HepG2 (cell line): Measurements from ENCODE around the gene MTFP1. TPM values are rescaled to one million over a fixed set of nuclear protein-coding genes. Genes with fewer than 3 reads are reported as not detected.

Source experiments
- CSRNP2 ChIP-seq: sonication (generic); formaldehyde crosslinking; conservative IDR thresholded peaks from 2 replicates; pipeline ENCODE4 v1.8.0; 2022; ENCODE audit warnings: low read depth, missing genetic modification reagents
- GZF1 ChIP-seq: sonication (generic); formaldehyde crosslinking; IDR thresholded peaks from 2 replicates; pipeline ENCODE4 v1.5.1; 2020; ENCODE audit warnings: mild to moderate bottlenecking, missing genetic modification reagents
- HOMEZ ChIP-seq: IDR thresholded peaks from 2 replicates; pipeline ENCODE4 v1.6.1; 2016; ENCODE audit warnings: low read depth
- IRF2 ChIP-seq: IDR thresholded peaks from 2 replicates; pipeline ENCODE4 v1.6.1; 2018; ENCODE audit warnings: missing genetic modification reagents, missing compliant biosample characterization
- KDM2A ChIP-seq: sonication (generic); formaldehyde crosslinking; IDR thresholded peaks from 2 replicates; pipeline ENCODE4 v1.4.0; 2020; ENCODE audit warnings: low read depth, missing genetic modification reagents, borderline replicate concordance
- MAZ ChIP-seq, 2 experiments: sonication (generic) in 1 of 2; formaldehyde crosslinking in 1 of 2; IDR thresholded peaks; 2 replicates each; pipeline versions ENCODE4 v1.5.0 to v1.6.1; 2012 to 2020; ENCODE audit warnings: low read depth in 2 of 2, mild to moderate bottlenecking in 2 of 2, borderline replicate concordance in 1 of 2, improper control_type of control experiment in 1 of 2, low read length in 1 of 2, missing genetic modification reagents in 1 of 2, moderate library complexity in 1 of 2
- MYPOP ChIP-seq: sonication (generic); formaldehyde crosslinking; IDR thresholded peaks from 2 replicates; pipeline ENCODE4 v1.8.1; 2023; ENCODE audit warnings: mild to moderate bottlenecking, moderate library complexity, missing genetic modification reagents
- NFIC ChIP-seq: IDR thresholded peaks from 2 replicates; pipeline ENCODE4 v1.6.1; 2012; ENCODE audit warnings: mild to moderate bottlenecking, low read length, inconsistent platforms
- POGZ ChIP-seq: sonication (generic); formaldehyde crosslinking; IDR thresholded peaks from 2 replicates; pipeline ENCODE4 v1.4.0; 2020; ENCODE audit warnings: mild to moderate bottlenecking, missing genetic modification reagents
- POLR2G ChIP-seq: fragments of 200-400 bp; formaldehyde crosslinking; IDR thresholded peaks from 2 replicates; pipeline ENCODE4 v1.6.1; 2018; ENCODE audit warnings: mild to moderate bottlenecking, low read depth, low read length, moderate library complexity
- RAD21 ChIP-seq: fragments of 450-650 bp; formaldehyde crosslinking; IDR thresholded peaks from 2 replicates; pipeline ENCODE4 v1.5.0; 2020; ENCODE audit warnings: mild to moderate bottlenecking
- RBFOX2 ChIP-seq: fragments of 200-400 bp; formaldehyde crosslinking; IDR thresholded peaks from 2 replicates; pipeline ENCODE4 v1.6.1; 2017; ENCODE audit warnings: low read depth, mild to moderate bottlenecking, low read length
- RELA ChIP-seq: sonication (generic); formaldehyde crosslinking; IDR thresholded peaks from 2 replicates; pipeline ENCODE4 v1.4.0; 2020; ENCODE audit warnings: missing genetic modification reagents
- TCF7L2 ChIP-seq: IDR thresholded peaks from 2 replicates; pipeline ENCODE4 v1.6.1; 2011; ENCODE audit warnings: mild to moderate bottlenecking, low read depth, low read length, moderate library complexity
- WIZ ChIP-seq: sonication (generic); formaldehyde crosslinking; IDR thresholded peaks from 2 replicates; pipeline ENCODE4 v1.5.1; 2020; ENCODE audit warnings: mild to moderate bottlenecking, missing genetic modification reagents
- XRCC5 ChIP-seq: fragments of 200-400 bp; formaldehyde crosslinking; optimal IDR thresholded peaks from 2 replicates; pipeline ENCODE3; 2017; ENCODE audit warnings: mild to moderate bottlenecking, low read length
- ZKSCAN1 ChIP-seq: fragments of 150-350 bp; IDR thresholded peaks from 2 replicates; pipeline ENCODE4 v1.6.1; 2014; ENCODE audit warnings: low read length
- ZNF343 ChIP-seq: sonication (generic); formaldehyde crosslinking; IDR thresholded peaks from 2 replicates; pipeline ENCODE4 v1.4.0; 2020; ENCODE audit warnings: mild to moderate bottlenecking, missing genetic modification reagents
- ZNF678 ChIP-seq: sonication (generic); formaldehyde crosslinking; IDR thresholded peaks from 2 replicates; pipeline ENCODE4 v1.4.0; 2020; ENCODE audit warnings: mild to moderate bottlenecking, missing genetic modification reagents
- ZNF878 ChIP-seq: sonication (generic); formaldehyde crosslinking; IDR thresholded peaks from 2 replicates; pipeline ENCODE4 v1.8.1; 2023; ENCODE audit warnings: mild to moderate bottlenecking, missing genetic modification reagents, moderate library complexity
- polyA plus RNA-seq, 8 experiments: library from polyadenylated mRNA; depleted of rRNA in 3 of 8; stranded (reverse) in 7 of 8; unstranded in 1 of 8; fragments of >200 nt; fragmentation: Illumina TruSeq in 4 of 8; extraction: Trizol in 4 of 8; gene quantifications; 2 replicates each; pipeline versions ENCODE4 v1.2.1 to v1.2.3, GENCODE V29; 2011 to 2016; ENCODE audit warnings: low read depth in 4 of 8, missing spikeins in 1 of 8, mixed read lengths in 1 of 8; ENCODE audit not compliant: insufficient read depth in 1 of 8
- total RNA-seq, 5 experiments: library from RNA; depleted of rRNA; stranded (reverse); fragments of >200 nt; fragmentation: Illumina TruSeq; extraction: Trizol; gene quantifications; 2 replicates each; pipeline ENCODE4 v1.2.3, GENCODE V29; 2016; ENCODE audit warnings: low read depth in 1 of 5
- TF ChIP-seq, protein P1 (sequence below): sonication (generic); formaldehyde crosslinking; IDR thresholded peaks from 2 replicates; pipeline ENCODE4 v1.8.0; 2022; ENCODE audit warnings: missing genetic modification reagents, mild to moderate bottlenecking, inconsistent platforms, borderline replicate concordance
- TF ChIP-seq, protein P2 (sequence below): sonication (generic); formaldehyde crosslinking; IDR thresholded peaks from 2 replicates; pipeline ENCODE4 v1.5.0; 2020; ENCODE audit warnings: mild to moderate bottlenecking, missing genetic modification reagents, moderate library complexity

Gene MTFP1
- total and polyA plus RNA-seq, 2 of the 13 experiments (the other 11 are each of a cell fraction or from before 2014, with no cell fraction given) = 29.5 to 45.6 TPM

- no peak for TF ChIP-seq WIZ
- no peak for TF ChIP-seq CSRNP2 (CRISPR knock-in tag)
- no peak for TF ChIP-seq ZNF878 (CRISPR knock-in tag)
- 0 out of 2 replicates have a peak, but pooled peaks have one; percentile 24 for TF ChIP-seq POLR2G
- TF ChIP-seq RAD21 (CRISPR knock-in tag) = peak; percentile 90
- peak; percentile 58; the same call in 1 of the 2 replicates for TF ChIP-seq MAZ (IDR thresholded peaks at IDR 0.05; ENCODE audit: borderline replicate concordance, low read depth, low read length)
- TF ChIP-seq MAZ (CRISPR knock-in tag; IDR thresholded peaks at IDR 0.05; ENCODE audit: low read depth) = 0 out of 2 replicates have a peak, but pooled peaks have one; percentile 32
- TF ChIP-seq, protein P1, sequence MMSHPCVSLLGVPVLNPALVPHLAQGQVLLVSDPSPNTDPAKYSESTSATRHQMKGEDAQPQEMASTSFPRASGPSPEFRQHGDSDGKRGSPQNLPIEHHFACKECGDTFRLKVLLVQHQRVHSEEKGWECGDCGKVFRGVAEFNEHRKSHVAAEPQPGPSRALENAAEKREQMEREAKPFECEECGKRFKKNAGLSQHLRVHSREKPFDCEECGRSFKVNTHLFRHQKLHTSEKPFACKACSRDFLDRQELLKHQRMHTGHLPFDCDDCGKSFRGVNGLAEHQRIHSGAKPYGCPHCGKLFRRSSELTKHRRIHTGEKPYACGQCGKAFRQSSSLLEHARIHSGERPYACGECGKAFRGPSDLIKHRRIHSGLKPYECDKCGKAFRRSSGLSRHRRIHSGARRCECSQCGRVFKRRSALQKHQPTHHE = no peak
- TF ChIP-seq RELA = no peak
- TF ChIP-seq, protein P2, sequence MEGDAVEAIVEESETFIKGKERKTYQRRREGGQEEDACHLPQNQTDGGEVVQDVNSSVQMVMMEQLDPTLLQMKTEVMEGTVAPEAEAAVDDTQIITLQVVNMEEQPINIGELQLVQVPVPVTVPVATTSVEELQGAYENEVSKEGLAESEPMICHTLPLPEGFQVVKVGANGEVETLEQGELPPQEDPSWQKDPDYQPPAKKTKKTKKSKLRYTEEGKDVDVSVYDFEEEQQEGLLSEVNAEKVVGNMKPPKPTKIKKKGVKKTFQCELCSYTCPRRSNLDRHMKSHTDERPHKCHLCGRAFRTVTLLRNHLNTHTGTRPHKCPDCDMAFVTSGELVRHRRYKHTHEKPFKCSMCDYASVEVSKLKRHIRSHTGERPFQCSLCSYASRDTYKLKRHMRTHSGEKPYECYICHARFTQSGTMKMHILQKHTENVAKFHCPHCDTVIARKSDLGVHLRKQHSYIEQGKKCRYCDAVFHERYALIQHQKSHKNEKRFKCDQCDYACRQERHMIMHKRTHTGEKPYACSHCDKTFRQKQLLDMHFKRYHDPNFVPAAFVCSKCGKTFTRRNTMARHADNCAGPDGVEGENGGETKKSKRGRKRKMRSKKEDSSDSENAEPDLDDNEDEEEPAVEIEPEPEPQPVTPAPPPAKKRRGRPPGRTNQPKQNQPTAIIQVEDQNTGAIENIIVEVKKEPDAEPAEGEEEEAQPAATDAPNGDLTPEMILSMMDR = peak; percentile 89
- TF ChIP-seq MYPOP (CRISPR knock-in tag) = no peak
- no peak for TF ChIP-seq ZKSCAN1
- peak; percentile 19; the same call in 1 of the 2 replicates for TF ChIP-seq RBFOX2
- 0 out of 2 replicates have a peak, but pooled peaks have one; percentile 40 for TF ChIP-seq KDM2A
- no peak for TF ChIP-seq HOMEZ (CRISPR knock-in tag)
- TF ChIP-seq IRF2 (CRISPR knock-in tag) = no peak
- no peak for TF ChIP-seq POGZ (CRISPR knock-in tag)
- no peak for TF ChIP-seq ZNF678 (CRISPR knock-in tag)
- TF ChIP-seq NFIC = no peak
- no peak for TF ChIP-seq TCF7L2
- TF ChIP-seq XRCC5 = peak; percentile 23
- no peak for TF ChIP-seq ZNF343 (CRISPR knock-in tag)
- no peak for TF ChIP-seq GZF1 (CRISPR knock-in tag)
These were observed 38.4 kb upstream of the MTFP1 start, which contains the start of gene RNF215 (continued) for GRCh38 chr22:30386960-30387827.
